HG02885 (cell line): ENCODE results near the gene CHST11.

ENCODE experiments used
- ATAC-seq: cut with Tn5 transposase; IDR thresholded peaks from one replicate; pipeline ENCODE4 v1.9.1; 2021; ENCODE audit warnings: mild to moderate bottlenecking; ENCODE audit not compliant: unreplicated experiment, poor library complexity

The CHST11 gene

DNA sequence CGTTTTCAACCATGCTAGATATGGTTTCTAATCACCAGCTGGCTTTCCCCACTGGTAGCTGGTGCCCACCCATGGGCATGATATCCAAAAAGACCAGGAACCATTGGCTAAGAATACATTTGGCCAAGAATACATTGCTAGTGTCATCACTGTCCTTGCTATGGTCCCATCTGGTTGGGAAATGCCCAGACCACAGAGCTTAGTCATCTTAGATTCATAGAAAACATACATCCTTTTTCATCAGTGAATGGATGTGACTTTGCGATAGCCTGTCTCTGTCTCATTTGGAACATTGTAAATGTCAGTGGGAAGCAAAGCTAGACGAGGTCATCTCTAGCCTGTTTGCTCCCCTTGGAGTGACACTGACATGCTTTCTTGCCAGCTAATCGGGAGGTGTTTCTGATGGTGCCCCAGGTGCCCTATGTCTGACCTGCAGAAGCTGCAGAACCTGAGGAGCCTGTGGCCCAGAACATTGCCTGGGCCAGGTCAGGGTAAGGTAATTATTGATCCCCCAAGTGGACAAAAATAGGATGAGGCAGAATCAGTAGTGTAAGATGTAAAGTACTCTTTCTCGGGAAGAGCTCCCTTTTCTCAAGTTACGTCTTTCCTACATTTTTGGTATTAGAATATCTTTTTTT, 306.5 kb downstream of the CHST11 start:
- no peak for ATAC-seq

DNA sequence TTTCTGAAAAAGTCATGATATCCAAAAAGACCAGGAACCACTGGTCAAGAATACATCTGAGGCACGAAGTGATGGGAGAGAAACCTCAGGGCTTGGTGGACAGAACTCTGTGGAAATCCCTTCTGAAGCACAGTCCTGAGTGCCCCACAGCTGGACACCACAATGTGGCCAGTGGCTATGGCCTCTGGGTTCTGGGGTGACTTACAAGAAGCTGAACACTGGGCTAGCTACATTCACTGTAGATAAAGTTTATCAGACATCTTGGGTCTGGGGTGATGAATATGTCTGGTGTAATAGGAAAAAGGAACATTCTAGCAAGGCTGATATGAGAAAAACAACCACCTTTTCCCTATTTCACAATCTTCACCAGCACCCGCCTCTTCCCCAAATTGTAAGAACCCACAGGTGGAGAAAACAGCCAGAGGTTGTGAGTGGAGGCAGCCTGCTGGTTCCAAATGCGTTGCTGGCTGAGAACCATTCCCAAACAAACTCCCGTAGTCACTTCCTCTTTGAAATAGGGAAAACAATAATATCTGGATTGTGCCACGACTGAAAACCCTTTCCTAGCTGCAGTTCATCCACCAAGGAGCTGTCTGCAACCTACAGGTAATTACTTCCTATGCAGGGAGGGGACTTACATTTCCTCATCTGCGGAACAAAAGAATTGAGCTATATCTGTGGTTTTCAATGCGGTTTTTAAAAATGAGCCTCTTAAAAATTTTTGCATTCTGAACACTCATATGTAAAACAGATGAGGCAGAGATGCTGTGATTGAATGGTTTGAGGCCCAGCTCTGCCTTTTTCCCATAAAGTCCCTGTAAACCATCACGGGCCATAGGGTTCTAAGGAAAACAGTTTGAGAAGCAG, 307.7 kb downstream of the CHST11 start:
- no peak for ATAC-seq

DNA sequence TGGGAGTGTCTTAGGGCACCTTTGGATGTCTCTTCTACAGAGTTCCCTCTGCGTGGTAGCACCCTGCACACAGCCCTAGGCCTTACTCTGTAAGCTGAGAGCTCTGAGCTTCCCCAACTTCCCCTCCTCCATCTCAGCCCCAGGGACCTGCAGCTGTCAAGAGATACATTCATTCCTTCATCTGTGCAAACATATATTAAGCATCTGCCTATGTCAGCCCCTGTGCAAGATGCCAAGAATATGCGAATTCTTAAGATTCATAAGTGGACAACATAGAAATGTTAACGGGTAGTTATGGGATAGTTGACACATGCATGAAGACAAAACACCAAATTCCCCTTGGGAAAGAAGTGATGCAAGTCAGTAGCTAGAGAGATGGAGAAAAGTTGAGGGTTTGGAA, 310.5 kb downstream of the CHST11 start:
- no peak for ATAC-seq

DNA sequence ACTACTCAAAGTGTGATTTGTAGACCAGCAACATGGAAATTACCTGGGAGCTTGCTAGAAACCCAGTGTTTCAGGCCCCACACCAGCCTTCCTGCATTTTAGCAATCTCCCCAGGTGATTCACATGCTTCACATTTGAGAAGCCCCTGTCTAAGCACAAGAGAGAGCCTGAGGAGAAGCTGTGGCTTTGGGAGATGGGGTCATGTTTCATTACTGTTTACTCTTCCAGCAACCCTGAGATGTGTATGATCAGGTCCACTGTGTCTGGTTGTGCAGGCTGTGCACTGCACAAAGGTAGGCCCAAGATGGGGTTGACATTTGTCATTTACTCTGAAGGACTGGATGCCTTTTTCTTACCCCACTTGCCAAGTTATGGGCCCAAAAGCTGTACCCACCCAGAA, 311.3 kb downstream of the CHST11 start:
- no peak for ATAC-seq

DNA sequence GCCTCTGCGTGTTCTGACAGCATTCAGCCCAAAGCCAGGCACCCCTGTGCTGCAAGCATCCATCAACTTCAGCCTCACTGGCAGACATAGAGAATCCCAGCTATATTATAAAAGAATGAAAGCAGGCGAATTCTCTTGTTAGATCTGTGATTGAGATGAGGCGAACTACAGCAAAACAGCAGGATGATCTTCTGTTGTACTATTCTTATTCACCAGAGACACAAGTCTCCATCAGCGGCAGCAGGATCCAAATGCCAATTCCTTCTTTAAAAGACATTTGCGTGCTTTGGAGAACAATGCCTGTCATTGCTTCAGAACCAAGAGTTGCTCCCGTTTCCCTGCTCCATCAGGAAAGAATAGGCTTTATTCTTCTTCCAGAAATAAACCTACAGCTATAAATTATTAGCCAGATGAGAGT, 312.4 kb downstream of the CHST11 start:
- no peak for ATAC-seq

DNA sequence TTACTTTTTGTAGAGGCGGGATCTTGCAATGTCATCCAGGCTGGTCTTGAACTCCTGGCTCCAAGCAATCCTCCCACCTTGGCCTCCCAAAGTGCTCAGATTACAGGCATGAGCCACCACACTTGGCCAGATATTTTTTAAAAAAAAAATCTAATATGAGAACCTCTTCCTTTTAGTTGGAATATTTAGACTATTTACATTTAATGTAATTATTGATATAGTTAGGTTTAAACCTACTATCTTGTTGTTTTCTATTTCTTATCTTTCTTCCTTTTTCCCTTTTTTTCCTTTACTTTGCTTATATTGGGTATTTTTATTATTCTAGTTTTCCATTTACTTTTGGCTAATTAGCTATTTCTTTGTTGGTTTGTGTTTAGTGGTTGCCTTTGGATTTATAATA, 315.6 kb downstream of the CHST11 start:
- ATAC-seq, result no peak

DNA sequence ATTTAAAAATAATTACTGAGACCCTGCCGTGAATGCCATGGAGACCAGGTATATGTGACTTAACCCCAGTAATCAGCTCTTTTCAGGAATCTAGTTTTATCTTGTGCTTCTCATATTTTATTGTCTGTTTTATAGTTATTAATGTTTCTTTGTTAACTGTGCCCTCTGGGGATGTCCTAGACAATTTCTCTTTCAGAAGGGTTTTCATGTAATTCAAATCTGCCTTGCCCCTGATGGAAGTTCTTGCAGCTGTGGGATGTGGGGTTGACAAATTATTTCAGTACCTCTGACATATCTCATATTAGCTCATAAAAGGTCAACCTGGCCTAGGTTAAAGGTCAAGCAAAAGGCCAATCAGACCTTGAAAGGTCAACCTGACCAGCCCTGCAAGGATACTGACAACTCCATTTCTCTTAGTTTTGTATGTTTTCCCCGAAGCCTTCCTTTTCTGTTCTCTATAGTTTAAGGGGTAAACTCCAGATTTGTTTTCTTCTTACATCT, 319.0 kb downstream of the CHST11 start:
- ATAC-seq, result no peak

DNA sequence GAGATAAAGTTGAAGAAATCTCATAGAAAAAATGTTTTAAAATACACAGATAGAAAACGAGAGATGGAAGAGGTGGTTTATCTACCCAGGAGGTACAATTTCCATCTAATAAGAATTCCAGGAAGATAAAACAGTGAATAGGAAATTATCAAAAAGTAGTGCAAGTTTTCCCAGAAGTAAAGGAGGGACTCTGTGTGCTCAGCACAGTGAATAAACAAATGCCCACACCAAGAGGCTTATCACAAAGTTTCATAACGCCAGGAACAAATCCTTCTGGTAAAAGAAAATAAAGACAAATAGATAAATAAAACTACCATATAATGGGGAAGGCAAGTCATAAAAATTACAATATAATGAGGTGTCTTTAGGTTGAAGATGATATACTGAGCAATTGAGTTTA, 322.4 kb downstream of the CHST11 start:
- no peak for ATAC-seq

DNA sequence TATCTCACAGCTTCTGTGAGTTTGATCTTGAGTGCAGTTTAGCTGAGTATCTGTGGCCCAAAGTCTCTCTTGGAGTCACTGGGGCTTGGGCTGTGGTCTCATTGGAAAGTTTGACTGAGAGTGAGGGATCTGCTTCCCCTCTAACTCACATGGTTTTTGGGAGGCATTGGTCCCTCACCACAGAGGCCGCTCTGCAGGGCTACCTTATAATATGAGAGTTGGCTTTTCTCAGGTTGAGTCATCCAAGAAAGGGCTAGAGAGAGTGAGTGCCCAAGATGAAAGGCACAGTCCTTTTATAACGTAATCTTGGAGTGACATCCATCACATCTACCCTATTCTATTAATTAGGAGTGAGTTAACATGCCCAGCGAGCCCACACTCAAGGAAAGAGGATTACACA, 325.5 kb downstream of the CHST11 start:
- no peak for ATAC-seq

DNA sequence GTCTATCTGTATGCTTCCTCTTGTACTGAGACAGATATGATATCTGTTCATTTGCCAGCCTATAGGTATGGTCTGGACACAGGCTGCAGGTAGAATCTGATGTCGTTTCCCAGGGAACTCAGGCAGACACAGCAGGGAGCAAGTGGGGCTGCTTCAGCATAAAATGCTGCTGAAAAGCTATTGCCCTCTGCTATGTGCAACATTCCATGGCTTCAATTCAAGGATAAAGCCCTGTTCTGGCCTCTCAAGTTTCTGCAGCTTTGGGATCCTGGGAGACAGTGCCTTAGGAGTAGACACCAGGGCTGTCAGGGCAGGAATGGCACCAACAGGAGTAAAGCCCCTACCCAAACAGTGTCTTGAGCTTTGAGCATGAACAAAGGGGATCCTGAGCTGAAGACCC, 327.8 kb downstream of the CHST11 start:
- ATAC-seq, result no peak

DNA sequence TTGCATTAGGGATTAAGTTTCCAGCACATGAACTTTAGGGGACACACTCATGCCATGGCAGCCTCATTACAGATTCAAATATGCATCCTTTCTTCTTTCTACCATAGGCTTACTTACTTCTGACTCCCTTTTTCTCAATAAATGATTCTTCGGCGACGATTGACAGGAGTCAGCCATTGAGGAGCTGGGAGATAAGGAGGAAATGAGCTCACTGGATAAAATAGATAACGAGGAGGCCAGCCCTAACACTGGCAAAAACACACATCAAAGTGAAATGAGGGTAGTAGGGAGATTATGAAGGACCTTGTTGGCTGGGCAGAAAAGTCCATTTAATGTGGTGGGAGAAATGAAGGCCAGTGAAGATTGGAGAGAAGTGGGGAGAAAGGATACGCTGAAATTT, 329.1 kb downstream of the CHST11 start:
- no peak for ATAC-seq

DNA sequence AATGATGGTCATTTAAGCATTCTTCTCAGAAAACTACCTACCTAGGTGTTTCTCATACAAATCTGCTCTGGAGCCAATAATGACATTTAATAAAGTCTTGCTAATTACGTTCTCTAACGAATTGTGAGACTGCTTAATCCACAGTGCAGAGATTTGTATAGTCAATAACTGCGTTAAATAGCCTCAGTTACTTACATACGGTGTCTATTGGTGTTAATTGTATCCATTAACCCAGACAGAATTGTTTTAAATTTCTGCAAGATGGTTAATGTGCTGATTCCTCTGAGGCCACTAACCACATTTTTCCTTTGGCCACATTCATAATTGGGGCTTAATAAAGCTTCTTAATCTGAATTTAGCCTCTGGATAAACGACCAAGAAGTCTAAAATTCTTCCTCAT, 329.6 kb downstream of the CHST11 start:
- ATAC-seq, result no peak

DNA sequence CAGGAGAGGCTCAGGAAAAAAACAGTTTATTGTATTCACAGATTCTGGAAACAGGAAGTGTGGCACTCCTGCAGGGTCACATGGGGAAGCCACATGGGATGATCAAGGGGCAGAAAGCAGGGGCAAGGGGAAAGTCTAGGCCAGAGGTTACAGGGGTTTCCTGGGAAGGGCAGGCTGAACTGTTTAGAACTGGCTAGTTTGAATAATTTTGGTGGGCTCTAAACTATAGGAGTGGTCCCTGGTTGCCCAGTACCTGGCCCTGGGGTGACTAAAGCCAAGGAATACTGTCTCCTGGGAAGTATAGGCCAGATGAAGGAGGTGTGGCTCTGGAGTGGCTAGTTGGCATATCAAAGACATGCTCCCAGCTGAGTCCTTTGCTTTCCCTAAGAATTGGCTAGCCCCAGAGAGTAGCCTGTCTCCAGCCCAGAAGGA, 332.1 kb downstream of the CHST11 start:
- no peak for ATAC-seq

DNA sequence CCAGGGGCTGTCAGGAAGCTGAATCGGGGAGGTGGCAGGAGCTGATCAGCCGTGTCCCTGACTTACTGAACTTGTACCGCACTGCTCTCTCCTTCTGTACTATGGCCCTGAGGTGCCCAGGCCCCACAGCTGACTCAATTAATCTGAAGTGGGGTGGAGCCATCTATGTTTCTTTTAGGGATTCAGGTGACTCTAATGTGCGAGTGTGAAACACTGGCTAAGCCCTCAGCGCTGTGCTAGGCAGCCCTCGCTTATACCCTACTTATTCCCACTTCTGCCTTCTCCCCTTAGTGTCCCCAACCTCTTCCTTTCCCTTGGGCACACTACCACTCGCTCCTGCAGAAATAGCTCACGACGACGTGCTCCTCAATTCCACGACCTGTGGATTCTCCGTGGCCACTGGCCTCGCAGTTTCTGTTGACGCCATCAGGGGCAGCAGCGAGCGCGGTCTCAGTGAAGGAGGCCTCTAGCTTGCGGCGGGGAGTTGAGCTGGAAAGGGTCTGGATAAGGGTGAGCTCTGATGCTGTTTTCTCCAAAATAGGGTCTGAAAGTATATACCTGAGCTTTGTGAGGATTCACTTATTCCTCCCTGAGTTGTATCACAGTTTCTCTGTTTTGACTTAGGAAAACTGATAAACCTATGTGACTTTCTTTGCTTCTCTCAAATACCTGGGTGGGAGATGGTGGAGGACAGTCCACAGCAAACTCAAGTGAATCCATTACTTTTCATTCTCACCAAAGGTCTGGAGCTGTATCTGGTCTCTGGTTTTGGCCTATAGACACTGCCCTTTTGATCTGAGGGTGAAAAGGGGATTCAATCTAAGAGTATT, 333.8 kb downstream of the CHST11 start:
- peak; percentile 67 for ATAC-seq

DNA sequence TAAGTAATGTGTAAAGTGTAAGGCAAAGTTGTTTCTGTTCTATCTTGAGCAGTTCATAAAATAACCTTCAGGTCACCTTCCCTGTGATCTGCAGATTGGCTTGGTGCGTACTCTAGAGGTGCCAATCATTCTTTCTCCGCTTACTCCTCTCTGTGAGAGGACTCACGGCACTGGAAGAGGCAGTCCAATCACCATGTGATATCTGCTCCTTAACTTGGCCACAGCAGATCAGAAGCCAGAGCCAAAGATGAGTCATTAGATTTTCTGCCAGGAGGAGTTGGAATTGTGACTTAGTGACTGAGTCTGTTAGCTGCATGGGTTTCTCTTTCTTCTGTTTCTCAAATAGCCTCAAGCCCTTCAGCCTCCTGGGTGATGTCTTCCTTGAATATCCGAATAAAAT, 335.8 kb downstream of the CHST11 start:
- ATAC-seq, result no peak

DNA sequence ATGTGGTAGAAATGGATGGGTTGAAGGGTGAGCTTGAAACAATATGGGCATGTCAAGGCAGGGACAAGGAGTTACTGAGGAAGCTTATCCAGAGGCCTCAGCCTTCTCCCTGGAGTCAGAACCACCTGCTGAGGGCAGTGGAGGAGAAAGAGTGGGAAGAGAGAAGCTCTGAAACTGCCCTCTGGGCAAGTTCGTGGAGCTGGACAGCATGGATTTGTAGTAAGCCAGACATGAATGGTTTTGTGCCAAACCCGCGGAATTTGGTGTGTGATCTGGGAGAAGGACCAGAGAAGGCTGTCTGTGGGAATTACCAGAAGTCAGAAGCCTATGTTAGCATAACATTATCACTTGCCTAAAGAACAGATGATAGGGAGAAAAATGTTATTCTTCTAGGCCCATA, 336.5 kb downstream of the CHST11 start:
- ATAC-seq, result no peak

DNA sequence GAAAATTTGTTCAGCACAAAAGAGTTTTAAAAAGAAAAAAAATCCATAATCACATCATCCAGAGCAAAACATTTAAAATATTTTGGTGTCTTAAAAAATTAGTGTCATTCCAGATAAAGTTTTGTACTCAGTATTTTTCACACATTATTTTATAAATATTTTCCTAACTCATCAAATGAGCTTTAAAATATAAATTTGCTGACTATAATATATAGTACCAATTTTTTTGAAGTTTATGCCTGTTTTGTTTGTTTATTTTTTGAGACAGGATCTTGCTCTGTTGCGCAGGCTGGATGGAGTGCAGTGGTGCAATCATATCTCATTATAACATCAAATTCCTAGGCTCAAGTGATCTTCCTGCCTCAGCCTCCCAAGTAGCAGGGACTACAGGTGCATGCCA, 337.2 kb downstream of the CHST11 start:
- no peak for ATAC-seq

DNA sequence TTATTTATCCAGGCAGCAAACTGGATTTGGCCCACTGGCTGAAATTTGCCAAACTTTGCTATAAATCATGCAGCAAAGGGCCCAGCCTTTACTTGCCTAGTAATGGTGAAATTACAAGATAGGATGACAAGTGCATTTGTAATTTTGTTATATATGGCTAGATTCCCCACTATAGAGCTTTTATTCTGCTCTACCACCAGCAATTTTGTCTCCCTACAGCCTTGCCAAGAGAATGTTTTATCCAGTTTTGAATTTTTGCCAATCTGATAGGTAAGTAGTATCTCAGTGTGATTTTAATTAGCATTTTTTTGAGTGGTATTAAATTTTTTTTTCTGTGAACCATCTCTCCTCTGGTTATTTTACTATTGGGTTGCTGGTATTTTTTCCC, 339.7 kb downstream of the CHST11 start:
- ATAC-seq, result no peak

DNA sequence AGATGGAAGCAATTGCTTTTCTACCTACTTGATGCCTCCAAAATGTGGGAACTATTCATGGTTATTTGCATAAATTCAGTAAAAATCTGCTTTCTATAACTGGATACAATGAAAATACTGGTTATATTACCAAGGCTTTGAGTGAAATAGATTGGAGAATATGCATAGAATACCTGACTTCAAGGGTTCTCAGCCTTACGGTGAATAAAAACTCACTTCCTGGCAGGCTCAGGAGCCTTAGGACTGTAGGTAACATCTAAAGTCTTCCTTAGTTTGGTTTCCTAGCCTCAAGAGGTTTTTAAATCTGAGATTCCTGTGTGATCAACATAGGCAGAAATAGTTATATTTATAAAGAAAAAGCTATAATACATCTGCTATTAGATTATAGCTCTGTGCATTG, 342.7 kb downstream of the CHST11 start:
- ATAC-seq, result no peak

DNA sequence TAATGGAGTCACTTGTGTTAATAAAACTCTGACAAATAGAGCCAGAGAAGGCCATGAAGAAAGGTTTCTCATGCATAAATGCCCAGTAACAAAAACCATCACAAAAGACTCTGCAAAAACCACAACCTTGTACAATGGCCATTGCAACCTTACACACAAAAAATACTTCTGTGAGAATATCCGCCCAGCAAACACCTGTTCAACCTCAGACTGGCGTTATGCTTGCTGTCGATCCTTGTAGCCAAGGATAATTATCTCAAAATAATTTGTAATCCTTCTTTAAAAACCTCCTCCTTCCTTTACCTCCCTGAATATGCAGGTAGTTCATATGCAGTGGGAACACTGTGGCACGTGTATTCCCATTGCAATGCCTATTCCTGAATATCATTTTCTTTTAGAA, 344.3 kb downstream of the CHST11 start:
- ATAC-seq, result no peak

DNA sequence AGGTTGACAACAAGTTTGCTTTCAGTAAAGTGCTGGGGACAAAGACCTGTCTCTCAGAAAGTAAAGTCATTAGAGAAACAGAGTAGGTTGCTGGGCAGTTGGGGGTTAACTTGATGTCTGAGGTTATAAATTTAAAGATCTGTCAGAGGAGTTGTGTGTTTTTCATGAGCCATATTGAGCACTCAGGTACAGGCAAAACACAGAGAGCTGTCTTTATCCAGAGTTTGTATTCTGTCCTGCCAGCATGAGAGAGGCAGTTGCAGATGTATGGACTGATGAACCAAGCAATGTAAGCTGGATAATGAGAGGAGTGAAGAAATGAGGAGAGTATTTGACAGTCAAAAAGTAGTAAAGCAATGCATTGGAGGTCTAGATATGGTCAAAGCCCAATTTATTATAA, 344.7 kb downstream of the CHST11 start:
- ATAC-seq, result no peak
